ENCODE data around the gene MRPL55. TPM values are rescaled to one million over a fixed set of nuclear protein-coding genes. Genes with fewer than 3 reads are reported as not detected.

Gene MRPL55
- total RNA-seq, 1 donor from 2014 or later, result 55.2 TPM

GRCh38 chr1:228076796-228077430, 32.2 kb downstream of the MRPL55 start:
- DNase-seq, result no peak
- Mint-ChIP-seq H3K36me3 (ENCODE audit: low read depth) (peaks cover 6% of the 10 kb centered on the region), H3K4me1 (peaks cover 12% of the 10 kb centered on the region), H3K9me3 (no peaks in the 10 kb centered on the region), H3K4me3 (no peak overlapping the region), H3K27ac (no peak overlapping the region), H3K27me3 (no peaks in the 10 kb centered on the region)
- intact Hi-C loops (cut with micrococcal nuclease), result no loop called here

GRCh38 chr1:228075801-228076271, 33.3 kb downstream of the MRPL55 start:
- Mint-ChIP-seq H3K36me3 (ENCODE audit: low read depth) (peaks cover 3% of the 10 kb centered on the region), H3K27me3 (no peaks in the 10 kb centered on the region), H3K4me3 (no peak overlapping the region), H3K4me1 (peaks cover 8% of the 10 kb centered on the region), H3K27ac (no peak overlapping the region), H3K9me3 (no peaks in the 10 kb centered on the region)
- intact Hi-C loops (cut with micrococcal nuclease), result no loop called here
- no peak for DNase-seq

- intact Hi-C loops (cut with micrococcal nuclease), result no loop called here
- Mint-ChIP-seq H3K4me3 (no peak overlapping the region), H3K4me1 (peaks cover 8% of the 10 kb centered on the region), H3K9me3 (no peaks in the 10 kb centered on the region), H3K27ac (no peak overlapping the region), H3K27me3 (no peaks in the 10 kb centered on the region), H3K36me3 (ENCODE audit: low read depth) (peaks cover 3% of the 10 kb centered on the region)
- no peak for DNase-seq
Measured at GRCh38 chr1:228074954-228075730, 34.0 kb downstream of the MRPL55 start.

- H3K36me3 Mint-ChIP-seq (ENCODE audit: low read depth), result no peaks in the 10 kb centered on the region
- no peak overlapping the region for H3K4me3 Mint-ChIP-seq
- no peak overlapping the region for H3K27ac Mint-ChIP-seq
- H3K4me1 Mint-ChIP-seq, result peaks cover 4% of the 10 kb centered on the region
- no peak for DNase-seq
- intact Hi-C loops (cut with micrococcal nuclease), result no loop called here
- H3K27me3 Mint-ChIP-seq, result no peaks in the 10 kb centered on the region
- no peaks in the 10 kb centered on the region for H3K9me3 Mint-ChIP-seq
Measured at GRCh38 chr1:228073857-228074545, 35.1 kb downstream of the MRPL55 start.

- Mint-ChIP-seq H3K36me3 (ENCODE audit: low read depth) (no peaks in the 10 kb centered on the region), H3K27ac (no peak overlapping the region), H3K27me3 (no peaks in the 10 kb centered on the region), H3K9me3 (no peaks in the 10 kb centered on the region), H3K4me3 (no peak overlapping the region), H3K4me1 (peaks cover 2% of the 10 kb centered on the region)
- intact Hi-C loops (cut with micrococcal nuclease), result no loop called here
- no peak for DNase-seq
Measured at GRCh38 chr1:228073061-228073856, 35.8 kb downstream of the MRPL55 start.

GRCh38 chr1:228072658-228073043, 36.4 kb downstream of the MRPL55 start:
- intact Hi-C loops (cut with micrococcal nuclease), result no loop called here
- DNase-seq, result no peak
- H3K9me3 Mint-ChIP-seq, result no peaks in the 10 kb centered on the region
- H3K4me3 Mint-ChIP-seq, result no peak overlapping the region
- no peaks in the 10 kb centered on the region for H3K27me3 Mint-ChIP-seq
- peaks cover under 1% of the 10 kb centered on the region for H3K4me1 Mint-ChIP-seq
- no peaks in the 10 kb centered on the region for H3K36me3 Mint-ChIP-seq (ENCODE audit: low read depth)
- no peak overlapping the region for H3K27ac Mint-ChIP-seq

GRCh38 chr1:228071839-228072657, 37.1 kb downstream of the MRPL55 start:
- no peak overlapping the region for H3K4me3 Mint-ChIP-seq
- no peak for DNase-seq
- H3K27ac Mint-ChIP-seq, result no peak overlapping the region

GRCh38 chr1:228070851-228071250, 38.2 kb downstream of the MRPL55 start:
- Mint-ChIP-seq H3K4me1 (no peaks in the 10 kb centered on the region), H3K9me3 (no peaks in the 10 kb centered on the region), H3K27me3 (peaks cover 6% of the 10 kb centered on the region), H3K36me3 (ENCODE audit: low read depth) (no peaks in the 10 kb centered on the region), H3K4me3 (no peak overlapping the region), H3K27ac (no peak overlapping the region)
- no peak for DNase-seq
- intact Hi-C loops (cut with micrococcal nuclease), result no loop called here

More at GRCh38 chr1:228071839-228072657, 37.1 kb downstream of the MRPL55 start:
- H3K4me1 Mint-ChIP-seq, result no peaks in the 10 kb centered on the region
- intact Hi-C loops (cut with micrococcal nuclease), result no loop called here
- H3K27me3 Mint-ChIP-seq, result peaks cover 4% of the 10 kb centered on the region
- no peaks in the 10 kb centered on the region for H3K36me3 Mint-ChIP-seq (ENCODE audit: low read depth)
- no peaks in the 10 kb centered on the region for H3K9me3 Mint-ChIP-seq

GRCh38 chr1:228070173-228070572, 38.9 kb downstream of the MRPL55 start:
- Mint-ChIP-seq H3K4me1 (no peaks in the 10 kb centered on the region), H3K27me3 (peaks cover 6% of the 10 kb centered on the region)
- intact Hi-C loops (cut with micrococcal nuclease), result no loop called here

GRCh38 chr1:228068359-228068758, 40.7 kb downstream of the MRPL55 start:
- intact Hi-C loops (cut with micrococcal nuclease), result no loop called here
- no peaks in the 10 kb centered on the region for H3K36me3 Mint-ChIP-seq (ENCODE audit: low read depth)
- DNase-seq, result no peak
- no peaks in the 10 kb centered on the region for H3K4me1 Mint-ChIP-seq
- no peak overlapping the region for H3K27ac Mint-ChIP-seq
- H3K27me3 Mint-ChIP-seq, result peaks cover 6% of the 10 kb centered on the region
- no peak overlapping the region for H3K4me3 Mint-ChIP-seq
- no peaks in the 10 kb centered on the region for H3K9me3 Mint-ChIP-seq

More at GRCh38 chr1:228070173-228070572, 38.9 kb downstream of the MRPL55 start:
- no peak overlapping the region for H3K27ac Mint-ChIP-seq
- H3K4me3 Mint-ChIP-seq, result no peak overlapping the region
- DNase-seq, result no peak
- no peaks in the 10 kb centered on the region for H3K9me3 Mint-ChIP-seq
- H3K36me3 Mint-ChIP-seq (ENCODE audit: low read depth), result no peaks in the 10 kb centered on the region

- no peaks in the 10 kb centered on the region for H3K36me3 Mint-ChIP-seq (ENCODE audit: low read depth)
- H3K27me3 Mint-ChIP-seq, result peaks cover 9% of the 10 kb centered on the region
- H3K27ac Mint-ChIP-seq, result no peak overlapping the region
- DNase-seq, result no peak
- intact Hi-C loops (cut with micrococcal nuclease), result no loop called here
- no peaks in the 10 kb centered on the region for H3K4me1 Mint-ChIP-seq
- no peak overlapping the region for H3K4me3 Mint-ChIP-seq
- no peaks in the 10 kb centered on the region for H3K9me3 Mint-ChIP-seq
Measured at GRCh38 chr1:228066891-228067654, 42.0 kb downstream of the MRPL55 start.

- H3K4me3 Mint-ChIP-seq, result no peak overlapping the region
- DNase-seq, result no peak
- H3K36me3 Mint-ChIP-seq (ENCODE audit: low read depth), result no peaks in the 10 kb centered on the region
- H3K27me3 Mint-ChIP-seq, result peaks cover 9% of the 10 kb centered on the region
- intact Hi-C loops (cut with micrococcal nuclease), result no loop called here
- H3K9me3 Mint-ChIP-seq, result no peaks in the 10 kb centered on the region
- H3K27ac Mint-ChIP-seq, result no peak overlapping the region
- no peaks in the 10 kb centered on the region for H3K4me1 Mint-ChIP-seq
Measured at GRCh38 chr1:228066416-228066815, 42.7 kb downstream of the MRPL55 start.
